HCT116 (cell line): ENCODE results near the gene EXOC6B. TPM values are rescaled to one million over a fixed set of nuclear protein-coding genes. Genes with fewer than 3 reads are reported as not detected.

Experiments
- ATAC-seq: fragments of 200-7000 bp; cut with Tn5 transposase; 2 replicates; pipeline ENCODE4 v1.9.1; 2020; ENCODE audit warnings: mild to moderate bottlenecking, moderate library complexity
- BruUV-seq: library from RNA; stranded (reverse); fragments of 400-500 nt; replicated peaks from 2 replicates; lab custom pipeline; 2021; lab: Mats Ljungman, UMichigan
- CTCF ChIA-PET: fragments of 300-600 bp; sonication (Branson Sonifier 250); formaldehyde crosslinking; loops from one replicate; lab custom pipeline; 2021; ENCODE audit warnings: antibody characterized with exemption; lab: Charles Lee
- POLR2A ChIA-PET: fragments of 300-600, 350-600 bp; sonication (Branson Sonifier 250); formaldehyde crosslinking; loops from one replicate; lab custom pipeline; 2021; ENCODE audit warnings: antibody characterized with exemption; lab: Charles Lee
- RAD21 ChIA-PET, 2 experiments: fragments of 300-600 bp; sonication (Branson Sonifier 250); formaldehyde crosslinking; loops; one replicate each; lab custom pipeline; 2023; ENCODE audit warnings: low total read pairs in 2 of 2; ENCODE audit not compliant: uncharacterized antibody in 2 of 2, unreplicated experiment in 2 of 2, low non-redundant PET in 1 of 2; lab: Charles Lee
- DNase-seq: peaks from one replicate; pipeline ENCODE4 v3.0.0-alpha.2; 2010; ENCODE audit warnings: low read depth, low spot score
- H2AFZ ChIP-seq: fragments of 200-600 bp; shearing (Covaris generic), sonication (generic); 2 replicates; pipeline ENCODE4 v1.6.1; 2017; ENCODE audit warnings: low read depth, mixed run types, mixed read lengths, antibody characterized with exemption, low read length; ENCODE audit not compliant: poor library complexity, severe bottlenecking
- H3K27ac ChIP-seq: 2 replicates; pipeline ENCODE4 v1.5.1; 2012; ENCODE audit warnings: low read depth, low read length
- H3K27me3 ChIP-seq: fragments of 200-600 bp; sonication (generic); 2 replicates; pipeline ENCODE4 v1.6.1; 2016; ENCODE audit warnings: mixed run types, low read length, mixed read lengths; ENCODE audit not compliant: insufficient read depth
- H3K36me3 ChIP-seq, 2 experiments: fragments of 200-500 bp in 1 of 2; fragments of 200-600 bp in 1 of 2; sonication (Bioruptor generic) in 1 of 2; sonication (generic) in 1 of 2; 2 replicates each; pipeline versions ENCODE4 v1.5.1 to v1.6.1; 2014 to 2016; ENCODE audit warnings: low read length in 2 of 2, inconsistent platforms in 1 of 2, mixed read lengths in 1 of 2, mixed run types in 1 of 2; ENCODE audit not compliant: insufficient read depth in 2 of 2, control insufficient read depth in 1 of 2
- H3K4me1 ChIP-seq, 2 experiments: fragments of 200-600 bp in 1 of 2; sonication (generic) in 1 of 2; 2 replicates each; pipeline versions ENCODE4 v1.5.1 to v1.6.1; 2012 to 2017; ENCODE audit warnings: low read length in 2 of 2, inconsistent platforms in 1 of 2, mild to moderate bottlenecking in 1 of 2, mixed read lengths in 1 of 2, mixed run types in 1 of 2, moderate library complexity in 1 of 2; ENCODE audit not compliant: insufficient read depth in 2 of 2, control insufficient read depth in 1 of 2
- H3K4me2 ChIP-seq: fragments of 200-600 bp; sonication (generic); 2 replicates; pipeline ENCODE4 v1.6.1; 2017; ENCODE audit warnings: mixed run types, low read length, mixed read lengths
- H3K4me3 ChIP-seq, 2 experiments: fragments of 200-600 bp in 1 of 2; sonication (generic) in 1 of 2; replicated peaks in 1 of 2; 2 replicates each; pipeline ENCODE4 v1.5.1; 2011 to 2016; ENCODE audit warnings: low read length in 2 of 2, control low read depth in 1 of 2, low read depth in 1 of 2, mild to moderate bottlenecking in 1 of 2, mixed read lengths in 1 of 2, mixed run types in 1 of 2
- H3K79me2 ChIP-seq: fragments of 200-600 bp; sonication (generic); 2 replicates; pipeline ENCODE4 v1.6.1; 2017; ENCODE audit warnings: mild to moderate bottlenecking, mixed run types, low read length, moderate library complexity, mixed read lengths; ENCODE audit not compliant: insufficient read depth
- H3K9ac ChIP-seq: fragments of 200-600 bp; sonication (generic); 2 replicates; pipeline ENCODE4 v1.6.1; 2016; ENCODE audit warnings: low read length, mixed read lengths
- H3K9me2 ChIP-seq: fragments of 200-600 bp; sonication (generic), shearing (Covaris generic); 2 replicates; pipeline ENCODE4 v1.6.1; 2017; ENCODE audit warnings: mixed run types, mild to moderate bottlenecking, moderate library complexity; ENCODE audit not compliant: insufficient read depth
- H3K9me3 ChIP-seq, 2 experiments: fragments of 200-500 bp in 1 of 2; fragments of 200-600 bp in 1 of 2; sonication (Bioruptor generic) in 1 of 2; sonication (generic) in 1 of 2; 2 replicates each; pipeline ENCODE4 v1.6.1; 2014 to 2017; ENCODE audit warnings: low read length in 2 of 2, mixed read lengths in 2 of 2, inconsistent platforms in 1 of 2, low read depth in 1 of 2, mild to moderate bottlenecking in 1 of 2, mixed run types in 1 of 2, moderate library complexity in 1 of 2; ENCODE audit not compliant: control insufficient read depth in 1 of 2, insufficient read depth in 1 of 2
- H4K20me1 ChIP-seq: fragments of 200-600 bp; sonication (generic), shearing (Covaris generic); 2 replicates; pipeline ENCODE4 v1.6.1; 2017; ENCODE audit warnings: mixed run types, mild to moderate bottlenecking, moderate library complexity; ENCODE audit not compliant: insufficient read depth
- CBX3 ChIP-seq: IDR thresholded peaks from 2 replicates; pipeline ENCODE4 v1.6.1; 2012; ENCODE audit warnings: low read depth
- EZH2 ChIP-seq: fragments of 200-600 bp; sonication (generic); IDR thresholded peaks from 2 replicates; pipeline ENCODE4 v1.6.1; 2017; ENCODE audit warnings: antibody characterized with exemption, mixed run types
- FOSL1 ChIP-seq: IDR thresholded peaks from 2 replicates; pipeline ENCODE4 v1.6.1; 2012; ENCODE audit warnings: low read depth
- JUND ChIP-seq: IDR thresholded peaks from 2 replicates; pipeline ENCODE4 v1.6.1; 2012
- MAX ChIP-seq: IDR thresholded peaks from 2 replicates; pipeline ENCODE4 v1.6.1; 2012
- POLR2A ChIP-seq: IDR thresholded peaks from 2 replicates; pipeline ENCODE4 v1.7.0; 2011; ENCODE audit warnings: borderline replicate concordance; ENCODE audit not compliant: insufficient read depth, insufficient read length; ENCODE audit errors: extremely low read depth
- POLR2AphosphoS5 ChIP-seq: IDR thresholded peaks from 2 replicates; pipeline ENCODE4 v1.6.1; 2011; ENCODE audit warnings: mild to moderate bottlenecking, low read depth, low read length, moderate library complexity
- RAD21 ChIP-seq: IDR thresholded peaks from 2 replicates; pipeline ENCODE4 v1.6.1; 2012; ENCODE audit warnings: low read depth, mild to moderate bottlenecking
- REST ChIP-seq: IDR thresholded peaks from 2 replicates; pipeline ENCODE4 v1.6.1; 2012; ENCODE audit warnings: low read depth
- SIN3A ChIP-seq: IDR thresholded peaks from 2 replicates; pipeline ENCODE4 v1.6.1; 2012; ENCODE audit warnings: low read depth
- SRF ChIP-seq: IDR thresholded peaks from 2 replicates; pipeline ENCODE4 v1.6.1; 2012; ENCODE audit warnings: low read depth
- ZFX ChIP-seq: fragments of 450-650 bp; IDR thresholded peaks from 2 replicates; pipeline ENCODE4 v1.6.1; 2017
- intact Hi-C: fragments of 100-400 bp; cut with micrococcal nuclease; formaldehyde crosslinking; loops from 2 replicates; pipeline ENCODE4 v1.10.0; 2022
- total RNA-seq: library from RNA; stranded (reverse); gene quantifications from one replicate; pipeline ENCODE4 v1.2.1, GENCODE V29; 2021; ENCODE audit not compliant: unreplicated experiment
- TF ChIP-seq, protein P1 (sequence below), 3 experiments: fragments of 200-600 bp in 1 of 3; sonication (generic) in 1 of 3; IDR thresholded peaks in 2 of 3; conservative IDR thresholded peaks in 1 of 3; 2 replicates each; pipeline ENCODE4 v1.5.1; 2012 to 2017; ENCODE audit warnings: low read depth in 2 of 3, low read length in 2 of 3, antibody characterized with exemption in 1 of 3, borderline replicate concordance in 1 of 3, control low read depth in 1 of 3, mild to moderate bottlenecking in 1 of 3, mixed read lengths in 1 of 3, mixed run types in 1 of 3, moderate library complexity in 1 of 3; ENCODE audit not compliant: insufficient read depth in 1 of 3

Gene EXOC6B
- total RNA-seq, 1 experiment from 2014 or later, result 25.4 TPM

- ATAC-seq, result no peak
- POLR2A ChIA-PET, result no interaction called here
These were observed 670.1 kb downstream of the EXOC6B start for GRCh38 chr2:72155737-72156136.

DNA sequence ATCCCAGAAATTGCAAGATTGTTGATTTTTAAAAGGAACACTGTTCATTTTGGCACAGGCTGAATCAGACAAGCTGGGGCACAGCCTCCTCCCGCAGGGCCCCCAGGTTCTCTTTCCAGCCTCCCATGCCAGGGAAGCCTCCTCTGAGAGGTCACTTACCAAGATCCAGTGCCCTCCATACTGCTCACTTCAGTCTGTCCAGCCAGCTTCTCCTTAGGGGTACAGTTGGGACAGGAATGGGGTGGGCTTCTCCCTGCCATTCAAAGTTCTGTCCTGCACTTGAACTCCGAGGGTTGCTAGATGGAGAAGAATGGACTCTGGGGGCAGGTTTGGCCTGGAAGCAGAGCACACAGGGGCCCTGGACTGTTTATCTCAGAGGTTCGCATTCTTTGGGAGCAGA lies 670.7 kb downstream of the EXOC6B start:
- H3K4me3 ChIP-seq, result no peak overlapping the region
- BruUV-seq, result no TSS peak
- H3K9me3 ChIP-seq, result no peaks in the 10 kb centered on the region
- DNase-seq, result no peak
- ChIA-PET RAD21 (no interaction called here), CTCF (no interaction called here), POLR2A (no interaction called here)
- H3K27me3 ChIP-seq, result no peaks in the 10 kb centered on the region
- H3K36me3 ChIP-seq, result no peaks in the 10 kb centered on the region
- no peak overlapping the region for H3K27ac ChIP-seq
- no peaks in the 10 kb centered on the region for H3K9me2 ChIP-seq
- no peak overlapping the region for H3K4me2 ChIP-seq
- H3K4me1 ChIP-seq, result peaks cover 0 to 5% of the 10 kb centered on the region in 2 experiments; a peak in 3 of 4 replicates
- no peak overlapping the region for H3K9ac ChIP-seq
- ATAC-seq, result no peak
- intact Hi-C loops, result no loop called here
- H3K79me2 ChIP-seq, result no peaks in the 10 kb centered on the region
- no peak overlapping the region for H2AFZ ChIP-seq
- no peaks in the 10 kb centered on the region for H4K20me1 ChIP-seq
- TF ChIP-seq CBX3, result no peak
- no peak for TF ChIP-seq REST
- TF ChIP-seq MAX, result no peak
- no peak for TF ChIP-seq EZH2
- no peak for TF ChIP-seq FOSL1
- TF ChIP-seq POLR2A, result no peak
- no peak for TF ChIP-seq SIN3A
- no peak for TF ChIP-seq ZFX
- TF ChIP-seq JUND, result no peak
- TF ChIP-seq RAD21, result no peak

More at GRCh38 chr2:72155737-72156136, 670.1 kb downstream of the EXOC6B start:
- TF ChIP-seq POLR2A (no peak), SRF (no peak), POLR2AphosphoS5 (no peak), RAD21 (no peak), JUND (no peak)
- TF ChIP-seq, protein P1, sequence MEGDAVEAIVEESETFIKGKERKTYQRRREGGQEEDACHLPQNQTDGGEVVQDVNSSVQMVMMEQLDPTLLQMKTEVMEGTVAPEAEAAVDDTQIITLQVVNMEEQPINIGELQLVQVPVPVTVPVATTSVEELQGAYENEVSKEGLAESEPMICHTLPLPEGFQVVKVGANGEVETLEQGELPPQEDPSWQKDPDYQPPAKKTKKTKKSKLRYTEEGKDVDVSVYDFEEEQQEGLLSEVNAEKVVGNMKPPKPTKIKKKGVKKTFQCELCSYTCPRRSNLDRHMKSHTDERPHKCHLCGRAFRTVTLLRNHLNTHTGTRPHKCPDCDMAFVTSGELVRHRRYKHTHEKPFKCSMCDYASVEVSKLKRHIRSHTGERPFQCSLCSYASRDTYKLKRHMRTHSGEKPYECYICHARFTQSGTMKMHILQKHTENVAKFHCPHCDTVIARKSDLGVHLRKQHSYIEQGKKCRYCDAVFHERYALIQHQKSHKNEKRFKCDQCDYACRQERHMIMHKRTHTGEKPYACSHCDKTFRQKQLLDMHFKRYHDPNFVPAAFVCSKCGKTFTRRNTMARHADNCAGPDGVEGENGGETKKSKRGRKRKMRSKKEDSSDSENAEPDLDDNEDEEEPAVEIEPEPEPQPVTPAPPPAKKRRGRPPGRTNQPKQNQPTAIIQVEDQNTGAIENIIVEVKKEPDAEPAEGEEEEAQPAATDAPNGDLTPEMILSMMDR (IDR thresholded peaks at IDR 0.05 in 2 of 3, conservative IDR thresholded peaks at IDR 0.05 in 1 of 3; ENCODE audit: borderline replicate concordance in 1 of 3, insufficient read depth in 1 of 3, low read depth in 2 of 3, low read length in 2 of 3), result no peak
- H3K9me3 ChIP-seq, result no peaks in the 10 kb centered on the region
- H3K27ac ChIP-seq, result no peak overlapping the region
- H3K4me2 ChIP-seq, result no peak overlapping the region
- no peaks in the 10 kb centered on the region for H3K36me3 ChIP-seq
- no peak for DNase-seq
- no peaks in the 10 kb centered on the region for H3K9me2 ChIP-seq
- no peaks in the 10 kb centered on the region for H4K20me1 ChIP-seq
- intact Hi-C loops, result no loop called here
- ChIA-PET RAD21 (no interaction called here), CTCF (interaction anchor here (1.5 kb wide), 1 partner anchor 232 kb away, joined by 3 read pairs; no protein-coding TSS in a partner anchor)
- no peaks in the 10 kb centered on the region; a peak in 1 of 4 replicates for H3K4me1 ChIP-seq
- no peak overlapping the region for H3K9ac ChIP-seq
- no peaks in the 10 kb centered on the region for H3K79me2 ChIP-seq
- H3K27me3 ChIP-seq, result no peaks in the 10 kb centered on the region
- no TSS peak for BruUV-seq
- no peak overlapping the region for H2AFZ ChIP-seq
- H3K4me3 ChIP-seq, result no peak overlapping the region
